HEK293T (cell line): Measurements from ENCODE around the gene GUK1.

Source experiments
- BHLHE40 ChIP-seq: fragments of 450-650 bp; IDR thresholded peaks from 2 replicates; pipeline ENCODE4 v1.6.1; 2016; ENCODE audit warnings: mild to moderate bottlenecking, moderate library complexity, borderline replicate concordance
- ELF4 ChIP-seq: fragments of 450-650 bp; IDR thresholded peaks from 2 replicates; pipeline ENCODE4 v1.6.1; 2017; ENCODE audit warnings: antibody characterized with exemption
- FOXA1 ChIP-seq: fragments of 450-650 bp; IDR thresholded peaks from 2 replicates; pipeline ENCODE4 v1.6.1; 2016; ENCODE audit warnings: mild to moderate bottlenecking
- SP1 ChIP-seq: fragments of 450-650 bp; IDR thresholded peaks from 2 replicates; pipeline ENCODE4 v1.6.1; 2017

DNA sequence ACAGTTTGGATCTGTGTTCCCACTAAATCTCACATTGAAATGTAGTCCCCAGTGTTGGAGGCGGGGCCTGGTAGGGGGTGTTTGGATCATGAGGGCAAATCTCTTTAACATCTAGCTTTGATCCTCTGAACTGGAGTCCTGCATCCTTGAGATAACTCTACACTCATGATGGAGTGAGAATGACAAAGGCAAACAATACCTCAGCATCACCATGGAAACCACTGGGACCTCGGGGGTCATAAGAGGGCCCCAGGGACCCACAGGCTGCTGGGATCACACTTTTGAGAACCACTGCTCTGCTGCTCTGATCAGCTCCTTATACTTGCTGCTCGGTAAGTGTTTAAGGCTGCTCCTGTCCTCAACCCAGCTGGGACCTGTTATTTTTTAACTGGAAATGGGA, 54.4 kb downstream of the GUK1 start:
- no peak for TF ChIP-seq SP1
- TF ChIP-seq ELF4, result no peak
- no peak for TF ChIP-seq BHLHE40
- TF ChIP-seq FOXA1, result no peak
